ENCODE data around the gene DBT.

DNA sequence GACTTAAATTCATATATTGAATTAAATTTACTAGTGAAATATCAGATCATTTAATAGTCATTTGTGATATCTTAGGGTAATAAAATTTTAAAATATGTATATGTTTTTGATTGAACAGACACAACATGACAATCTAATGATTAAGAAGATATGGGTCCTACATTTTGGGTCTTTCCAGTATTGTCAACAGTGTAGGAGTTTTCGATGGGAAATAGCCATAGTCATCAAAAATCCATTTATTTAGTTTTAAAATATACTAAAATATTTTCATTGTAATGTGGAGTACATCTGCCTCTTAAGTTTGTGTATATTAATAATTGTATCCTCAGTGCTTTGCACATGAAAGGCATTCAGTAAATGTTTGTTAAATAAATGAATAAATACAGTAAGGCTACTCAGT, 102.7 kb downstream of the DBT start:
- TF ChIP-seq POLR2AphosphoS5 (IDR thresholded peaks at IDR 0.05; ENCODE audit: borderline replicate concordance, low read depth, low read length) (no peak), EZH2 (IDR thresholded peaks at IDR 0.05) (no peak), FOXP2 (optimal IDR thresholded peaks at IDR 0.05; ENCODE audit: control extremely low read depth, extremely low read length, insufficient read depth) (no peak)
